ENCODE measurements around the gene SYT11.
"Not testable (repeated sequence)": the region's sequence is repeated elsewhere in the genome, so short reads cannot be mapped to it uniquely, and the experiment has no call there.

The SYT11 gene

DNA sequence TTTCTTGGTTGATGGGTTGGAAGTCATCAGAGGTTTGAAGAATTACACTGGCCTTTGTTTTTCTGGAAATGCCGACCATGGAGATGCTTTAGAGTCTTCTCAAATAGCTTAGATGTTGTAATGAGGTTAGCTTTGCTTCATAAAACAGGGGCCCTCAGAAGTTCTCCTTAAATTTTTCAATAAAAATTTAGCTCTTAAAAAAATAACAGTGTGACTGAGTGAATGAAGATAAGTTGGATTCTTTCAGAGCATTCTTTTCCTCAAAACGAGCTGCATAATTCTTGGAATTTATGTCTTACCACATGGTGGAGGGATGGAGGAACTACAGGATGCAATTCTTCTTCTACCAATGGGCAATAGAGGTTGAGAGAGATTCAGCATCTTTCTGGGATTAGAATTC, 23.4 kb downstream of the SYT11 start:
- H3K4me3 Mint-ChIP-seq: no peak overlapping the region
- no peaks in the 10 kb centered on the region for H3K4me1 Mint-ChIP-seq
- H3K27ac Mint-ChIP-seq: no peak overlapping the region
- ATAC-seq (no peak), DNase-seq (no peak)
- H3K27me3 Mint-ChIP-seq: no peaks in the 10 kb centered on the region
- no peaks in the 10 kb centered on the region for H3K9me3 Mint-ChIP-seq

DNA sequence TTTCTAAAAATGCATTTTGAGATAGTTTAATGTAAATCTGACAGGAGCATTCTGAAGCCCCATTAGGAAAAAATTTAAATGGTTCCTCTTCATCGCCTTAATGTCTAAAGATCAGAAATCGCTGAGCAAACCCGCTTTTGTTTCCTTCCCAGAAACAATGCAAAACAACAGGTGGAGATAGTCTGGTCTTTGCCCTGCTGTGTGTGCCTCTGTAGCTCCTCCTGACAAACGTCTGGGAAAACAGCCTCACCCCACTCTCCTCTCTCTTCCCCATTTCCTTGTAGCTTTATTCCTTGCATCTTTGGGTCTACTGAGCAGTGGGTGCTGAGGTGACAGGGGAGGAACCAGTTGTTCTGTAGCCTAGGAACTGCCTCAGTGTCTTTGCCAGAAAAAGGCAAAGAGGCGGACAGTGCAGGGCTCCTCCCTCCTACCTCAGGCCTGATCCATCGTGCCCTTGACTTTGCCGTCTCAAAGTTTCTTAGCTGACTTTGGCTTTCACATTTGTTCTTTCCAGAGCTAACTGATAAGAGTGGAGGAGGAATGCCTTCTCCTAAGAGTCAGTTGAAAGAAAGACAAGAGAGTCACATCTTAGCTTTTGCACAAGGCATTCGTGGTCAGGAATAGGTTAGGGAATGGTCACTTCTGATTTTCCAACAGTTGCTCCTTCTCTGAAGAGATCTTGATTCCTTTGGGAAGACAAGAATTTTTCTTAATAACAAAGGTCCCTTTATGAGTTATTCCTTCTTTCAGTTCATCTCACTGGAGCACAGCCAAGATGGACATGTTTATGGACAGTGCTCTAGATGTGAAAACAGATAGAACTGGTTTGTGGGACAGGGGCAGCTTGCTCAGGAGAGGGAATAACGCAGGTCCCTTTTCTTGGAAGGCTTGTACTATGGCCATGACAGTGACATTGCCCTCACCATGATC, 24.9 kb downstream of the SYT11 start:
- no peak for ATAC-seq
- Mint-ChIP-seq H3K27me3 (no peaks in the 10 kb centered on the region), H3K4me1 (no peaks in the 10 kb centered on the region), H3K27ac (peak overlapping the region in 1 of 2 donors; percentile 31), H3K9me3 (no peaks in the 10 kb centered on the region), H3K4me3 (no peak overlapping the region)
- no peak for DNase-seq

DNA sequence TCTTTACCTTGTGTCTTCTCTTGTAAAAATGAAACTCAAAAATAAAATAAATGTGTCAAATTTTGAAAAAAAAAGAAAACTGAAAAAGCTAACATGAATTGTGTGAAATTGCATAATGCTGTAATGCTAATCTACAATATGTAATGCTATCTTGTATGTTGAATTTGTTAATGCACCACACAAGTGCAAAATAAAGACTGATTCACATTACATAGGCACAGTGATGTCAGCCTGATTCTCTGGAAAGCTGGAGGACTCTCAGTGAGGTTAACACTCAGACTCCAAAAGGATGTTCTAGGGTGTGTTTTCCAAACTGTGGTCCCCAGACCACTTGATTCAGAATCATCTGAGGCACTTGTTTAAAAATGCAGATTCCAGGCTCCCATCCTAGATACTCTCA, 25.6 kb downstream of the SYT11 start:
- Mint-ChIP-seq H3K27ac (no peak overlapping the region), H3K27me3 (no peaks in the 10 kb centered on the region), H3K4me1 (no peaks in the 10 kb centered on the region), H3K9me3 (no peaks in the 10 kb centered on the region), H3K4me3 (no peak overlapping the region)
- DNase-seq (no peak), ATAC-seq (no peak)

DNA sequence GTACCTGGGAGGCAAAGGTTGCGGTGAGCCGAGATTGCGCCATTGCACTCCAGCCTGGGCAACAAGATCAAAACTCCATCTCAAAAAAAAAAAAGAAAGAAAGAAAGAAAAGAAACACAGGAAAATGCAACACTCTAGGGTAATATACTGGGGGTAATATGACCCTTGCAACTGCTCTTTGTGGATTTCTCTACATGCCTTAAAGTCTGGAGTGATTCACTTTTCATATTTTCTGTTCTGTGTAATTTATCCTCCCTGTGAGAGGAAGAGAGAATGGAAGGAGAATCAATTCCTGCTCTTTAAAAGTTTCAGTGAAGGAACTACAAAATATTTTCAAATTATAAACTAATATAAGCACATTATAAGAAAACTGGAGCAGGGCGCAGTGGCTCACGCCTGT, 29.1 kb downstream of the SYT11 start:
- H3K4me3 Mint-ChIP-seq: no peak overlapping the region
- no peak for DNase-seq
- no peak overlapping the region for H3K27ac Mint-ChIP-seq
- no peak for ATAC-seq
- H3K4me1 Mint-ChIP-seq: peaks cover 6% of the 10 kb centered on the region
- no peaks in the 10 kb centered on the region for H3K9me3 Mint-ChIP-seq
- no peaks in the 10 kb centered on the region for H3K27me3 Mint-ChIP-seq

DNA sequence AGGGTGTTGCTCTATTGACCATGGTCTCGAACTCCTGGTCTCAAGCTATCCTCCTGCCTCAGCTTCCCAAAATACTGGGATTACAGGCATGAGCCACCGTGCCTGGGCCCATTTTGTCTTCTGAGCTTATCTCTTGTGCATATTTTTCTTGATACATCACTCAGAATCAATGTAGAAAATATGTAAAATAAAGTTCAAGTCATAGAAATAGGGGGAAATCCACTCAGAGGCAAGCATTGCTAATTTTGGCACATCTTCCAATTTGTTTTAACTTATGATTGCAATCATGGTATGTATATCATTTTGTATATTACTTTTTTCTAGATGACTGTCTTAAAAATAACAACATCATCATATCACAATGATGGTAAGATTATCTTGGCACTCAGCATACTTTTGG, 30.2 kb downstream of the SYT11 start:
- ATAC-seq (no peak), DNase-seq (no peak)
- H3K4me1 Mint-ChIP-seq: peaks cover 13% of the 10 kb centered on the region
- H3K9me3 Mint-ChIP-seq: no peaks in the 10 kb centered on the region
- no peaks in the 10 kb centered on the region for H3K27me3 Mint-ChIP-seq
- no peak overlapping the region for H3K4me3 Mint-ChIP-seq
- no peak overlapping the region for H3K27ac Mint-ChIP-seq

DNA sequence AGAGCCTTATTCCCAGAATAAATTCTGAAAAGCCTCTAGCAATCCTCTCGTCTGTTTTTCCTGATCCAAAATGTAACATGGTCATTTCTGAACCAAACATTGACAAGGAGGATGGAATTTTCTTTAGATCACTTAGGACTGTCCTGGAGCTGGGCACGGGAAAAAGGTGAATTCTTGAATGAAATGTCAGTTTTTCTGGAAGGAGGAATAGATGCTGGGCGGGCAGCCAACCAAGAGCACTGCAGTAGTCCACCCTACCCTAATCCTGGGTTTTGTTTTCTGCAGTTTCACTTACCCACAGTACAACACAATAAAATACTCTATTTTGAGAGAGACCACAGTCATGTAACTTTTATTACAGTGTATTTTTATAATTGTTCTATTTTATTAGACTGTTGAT, 30.9 kb downstream of the SYT11 start:
- DNase-seq: no peak
- Mint-ChIP-seq H3K4me1 (peaks cover 13% of the 10 kb centered on the region), H3K27ac (no peak overlapping the region), H3K4me3 (no peak overlapping the region), H3K27me3 (no peaks in the 10 kb centered on the region), H3K9me3 (no peaks in the 10 kb centered on the region)
- ATAC-seq: no peak

DNA sequence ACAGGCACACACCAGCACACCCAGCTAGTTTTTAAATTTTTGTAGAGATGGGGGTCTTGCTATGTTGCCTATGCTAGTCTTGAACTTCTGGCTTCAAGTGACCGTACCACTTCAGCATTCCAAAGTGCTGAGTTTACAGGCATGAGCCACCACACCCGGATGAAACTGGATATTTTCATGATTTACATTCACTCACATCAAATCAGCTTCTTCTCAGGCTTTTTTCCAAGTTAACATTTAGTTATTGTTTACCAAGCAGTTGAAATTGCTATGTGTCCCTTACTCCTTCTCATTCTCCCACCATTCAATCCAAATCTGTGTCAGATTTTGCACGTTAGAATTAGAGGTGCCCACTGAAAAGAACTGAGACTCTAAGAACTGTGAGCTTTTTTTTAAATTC, 33.4 kb downstream of the SYT11 start:
- no peak overlapping the region for H3K4me3 Mint-ChIP-seq
- ATAC-seq (no peak), DNase-seq (no peak)
- H3K9me3 Mint-ChIP-seq: no peaks in the 10 kb centered on the region
- no peak overlapping the region for H3K27ac Mint-ChIP-seq
- H3K27me3 Mint-ChIP-seq: no peaks in the 10 kb centered on the region
- H3K4me1 Mint-ChIP-seq: peaks cover 15% of the 10 kb centered on the region

DNA sequence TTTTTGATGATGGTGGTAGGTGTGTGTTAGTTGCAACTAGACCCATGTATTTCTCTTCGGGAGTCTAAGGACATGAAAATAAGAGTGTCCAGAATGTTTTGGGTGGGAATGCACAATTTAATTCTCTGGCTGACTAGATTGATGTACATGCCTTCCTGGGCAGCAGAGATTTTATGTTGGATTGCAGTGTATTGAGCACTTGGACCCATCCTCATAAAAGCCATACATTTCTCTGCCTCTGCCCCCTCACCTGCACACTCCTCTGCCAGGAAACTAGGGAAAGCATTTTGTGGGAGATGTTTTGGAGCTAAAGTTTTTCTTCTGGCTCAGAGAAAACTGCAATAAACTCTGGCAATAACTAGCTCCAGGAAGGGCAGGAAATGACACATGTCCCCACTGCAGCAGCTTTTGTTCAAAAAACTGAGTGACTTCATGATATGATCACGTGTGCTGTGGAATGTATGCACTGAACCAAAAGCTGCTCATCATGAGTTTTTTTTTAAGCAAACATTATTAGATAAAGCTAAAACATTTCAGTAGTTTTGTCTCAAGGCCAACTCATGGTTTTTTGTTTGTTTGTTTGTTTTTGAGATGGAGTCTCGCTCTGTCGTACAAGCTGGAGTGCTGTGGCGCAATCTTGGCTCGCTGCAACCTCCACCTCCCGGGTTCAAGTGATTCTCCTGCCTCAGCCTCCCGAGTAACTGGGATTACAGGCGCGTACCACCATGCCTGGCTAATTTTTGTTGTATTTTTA, 34.2 kb downstream of the SYT11 start:
- no peaks in the 10 kb centered on the region for H3K27me3 Mint-ChIP-seq
- H3K9me3 Mint-ChIP-seq: no peaks in the 10 kb centered on the region
- ATAC-seq: peak; percentile 75
- peaks cover 17% of the 10 kb centered on the region for H3K4me1 Mint-ChIP-seq
- H3K27ac Mint-ChIP-seq: peak overlapping the region in 1 of 2 donors; percentile 57
- no peak overlapping the region for H3K4me3 Mint-ChIP-seq
- DNase-seq: no peak

DNA sequence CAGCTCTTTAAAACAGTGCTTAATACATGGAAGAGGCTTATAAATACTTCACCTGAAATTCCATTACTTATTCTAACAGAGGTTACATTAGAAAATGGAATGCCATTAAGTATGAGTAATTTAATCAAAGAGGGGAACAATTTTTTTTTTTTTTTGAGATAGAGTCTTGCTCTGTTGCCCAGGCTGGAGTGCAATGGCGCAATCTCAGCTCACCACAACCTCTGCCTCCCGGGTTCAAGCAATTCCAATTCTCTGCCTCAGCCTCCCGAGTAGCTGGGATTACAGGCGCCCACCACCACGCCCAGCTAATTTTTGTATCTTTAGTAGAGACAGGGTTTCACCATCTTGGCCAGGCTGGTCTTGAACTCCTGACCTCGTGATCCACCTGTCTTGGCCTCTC, 36.2 kb downstream of the SYT11 start:
- DNase-seq, H3K27me3 Mint-ChIP-seq, H3K4me3 Mint-ChIP-seq, H3K27ac Mint-ChIP-seq, ATAC-seq, H3K9me3 Mint-ChIP-seq: not testable (repeated sequence)
- H3K4me1 Mint-ChIP-seq: peaks cover 23% of the 10 kb centered on the region

DNA sequence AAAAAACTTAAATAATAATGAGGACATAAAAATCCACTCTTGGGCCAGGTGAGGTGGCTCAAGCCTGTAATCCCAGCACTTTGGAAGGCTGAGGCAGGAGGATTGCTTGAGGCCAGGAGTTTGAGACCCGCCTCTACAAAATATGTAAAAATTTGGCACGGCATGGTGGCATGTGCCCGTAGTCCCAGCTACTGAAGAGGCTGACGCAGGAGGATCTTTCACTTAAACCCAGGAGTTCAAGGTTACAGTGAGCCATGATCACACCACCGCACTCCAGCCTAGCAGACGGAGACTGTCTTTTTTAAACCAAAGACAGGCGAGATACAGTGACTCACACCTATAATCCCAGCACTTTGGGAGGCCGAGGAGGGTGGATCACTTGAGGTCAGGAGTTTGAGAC, 37.1 kb downstream of the SYT11 start:
- H3K9me3 Mint-ChIP-seq, H3K4me3 Mint-ChIP-seq, ATAC-seq, DNase-seq, H3K27ac Mint-ChIP-seq, H3K27me3 Mint-ChIP-seq: not testable (repeated sequence)
- H3K4me1 Mint-ChIP-seq: peaks cover 23% of the 10 kb centered on the region

DNA sequence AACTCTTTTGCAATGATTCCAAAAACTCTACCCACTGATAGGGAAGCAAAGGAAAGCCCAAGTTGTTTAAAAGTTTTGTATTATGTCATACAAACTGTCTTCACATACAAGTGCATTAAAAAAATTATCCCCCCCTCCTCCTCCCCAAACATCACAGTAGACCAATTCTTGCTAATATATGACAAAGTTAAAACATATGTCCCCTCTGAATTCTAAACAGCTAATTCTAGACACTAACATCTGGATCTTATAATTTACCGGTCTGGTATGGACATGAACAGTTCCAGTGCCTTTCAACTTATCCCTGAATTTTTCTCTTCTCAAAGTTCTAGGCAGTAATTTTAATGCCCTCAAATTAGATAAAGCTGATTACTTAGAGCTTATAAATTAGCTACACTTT, 38.4 kb downstream of the SYT11 start:
- Mint-ChIP-seq H3K27ac (no peak overlapping the region), H3K9me3 (no peaks in the 10 kb centered on the region), H3K4me1 (peaks cover 23% of the 10 kb centered on the region), H3K27me3 (no peaks in the 10 kb centered on the region), H3K4me3 (no peak overlapping the region)
- DNase-seq (no peak), ATAC-seq (no peak)

DNA sequence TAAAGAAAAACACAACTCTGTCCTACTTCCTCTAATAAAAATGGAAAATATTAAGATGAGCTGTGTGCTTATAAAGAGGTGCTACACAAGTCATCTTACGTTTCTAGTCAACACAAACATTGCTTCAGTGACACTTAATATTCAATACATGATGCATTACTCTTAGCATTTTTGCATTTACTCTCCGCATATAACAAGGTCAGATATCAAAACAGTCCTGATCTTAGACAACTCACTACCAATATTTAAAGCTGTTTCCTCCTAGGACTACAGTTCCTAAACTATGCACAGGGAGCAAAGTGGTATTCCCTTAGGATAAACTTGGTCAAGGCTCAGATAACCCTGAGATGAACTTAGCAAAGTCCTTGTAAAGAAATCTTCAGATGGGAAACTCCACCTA, 39.5 kb downstream of the SYT11 start:
- Mint-ChIP-seq H3K27ac (no peak overlapping the region), H3K9me3 (no peaks in the 10 kb centered on the region), H3K4me3 (no peak overlapping the region), H3K27me3 (no peaks in the 10 kb centered on the region), H3K4me1 (peaks cover 12% of the 10 kb centered on the region)
- ATAC-seq: no peak
- DNase-seq: no peak

DNA sequence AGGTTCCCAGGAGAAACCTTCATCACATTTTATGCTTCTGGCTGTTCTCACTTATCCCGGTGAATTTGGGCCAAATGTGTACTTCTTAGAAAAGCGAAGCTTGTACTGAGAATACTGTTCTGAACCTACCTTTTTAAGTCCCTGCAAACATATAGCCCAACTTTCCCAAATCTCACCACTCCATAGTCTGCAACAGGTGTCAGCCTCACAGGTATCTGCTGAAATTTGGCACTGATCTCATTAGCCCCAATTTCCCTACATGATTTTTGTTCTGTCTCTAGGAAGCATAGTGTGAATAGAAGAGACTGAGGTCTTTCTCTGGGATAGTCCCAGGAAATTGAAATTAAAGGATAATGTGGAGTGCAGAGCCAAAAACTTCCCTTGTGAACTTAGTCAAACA, 40.3 kb downstream of the SYT11 start:
- peak overlapping the region in 1 of 2 donors; percentile 22 for H3K27ac Mint-ChIP-seq
- no peaks in the 10 kb centered on the region for H3K9me3 Mint-ChIP-seq
- ATAC-seq: no peak
- DNase-seq: no peak
- H3K27me3 Mint-ChIP-seq: no peaks in the 10 kb centered on the region
- H3K4me3 Mint-ChIP-seq: no peak overlapping the region
- peaks cover 10% of the 10 kb centered on the region for H3K4me1 Mint-ChIP-seq

DNA sequence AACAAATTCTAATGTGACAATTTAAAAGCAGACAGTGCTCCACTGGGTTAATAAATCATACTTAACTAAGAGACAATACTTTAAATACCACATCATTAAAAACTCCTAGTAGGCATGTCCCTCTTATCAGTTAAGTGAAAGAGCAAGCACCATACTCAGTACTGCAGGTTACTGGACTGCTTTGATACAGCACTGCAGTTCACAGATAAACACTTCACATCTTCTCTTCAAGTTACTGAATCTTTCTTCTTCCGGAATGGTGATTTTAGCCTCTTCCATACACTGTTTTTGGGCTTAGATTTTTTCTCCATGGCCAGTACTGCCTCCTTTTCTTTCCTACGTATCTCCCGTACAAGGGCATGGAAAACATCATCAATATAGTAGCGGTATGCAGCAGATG, 40.8 kb downstream of the SYT11 start:
- Mint-ChIP-seq H3K4me3 (no peak overlapping the region), H3K27me3 (no peaks in the 10 kb centered on the region), H3K9me3 (no peaks in the 10 kb centered on the region), H3K4me1 (peaks cover 10% of the 10 kb centered on the region), H3K27ac (no peak overlapping the region)
- DNase-seq (no peak), ATAC-seq (no peak)

DNA sequence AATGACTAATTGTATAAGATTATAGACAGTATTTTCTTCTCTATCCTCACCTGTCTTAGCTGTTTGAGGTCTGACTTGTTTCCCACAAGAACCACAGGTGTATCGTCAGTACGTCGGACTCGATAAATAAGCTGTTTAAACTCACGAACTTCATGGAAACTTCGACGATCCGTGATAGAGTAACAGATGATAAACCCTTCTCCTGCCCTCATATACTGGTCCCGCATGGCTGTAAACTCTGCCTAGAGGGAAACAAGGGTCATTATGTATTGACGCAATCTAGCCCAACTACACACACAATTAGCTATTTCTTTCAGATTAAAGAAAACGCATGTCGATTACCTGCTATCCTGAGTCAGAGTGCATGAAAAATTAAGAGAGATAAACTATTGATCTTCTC, 44.9 kb downstream of the SYT11 start:
- Mint-ChIP-seq H3K9me3 (no peaks in the 10 kb centered on the region), H3K27me3 (no peaks in the 10 kb centered on the region), H3K27ac (no peak overlapping the region), H3K4me3 (no peak overlapping the region), H3K4me1 (no peaks in the 10 kb centered on the region)
- no peak for ATAC-seq
- no peak for DNase-seq

DNA sequence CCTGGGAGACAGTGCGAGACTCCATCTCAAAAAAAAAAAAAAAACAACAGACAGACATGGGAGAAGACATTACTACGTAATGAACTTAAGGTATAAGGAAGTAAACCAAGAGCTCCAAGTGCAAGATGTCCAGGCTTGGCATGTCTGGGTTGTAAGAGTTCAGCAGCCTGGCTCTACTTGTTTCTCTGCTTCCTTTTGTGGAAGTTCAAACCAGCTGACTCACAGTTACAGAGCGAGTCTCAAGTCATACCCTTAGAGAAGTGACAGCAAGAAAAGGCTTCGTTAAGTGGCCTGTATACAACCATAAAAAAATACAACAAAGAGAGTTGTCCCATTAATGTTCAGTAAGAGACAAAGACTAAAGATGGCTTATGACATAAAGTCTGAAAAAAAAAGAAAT, 50.5 kb downstream of the SYT11 start:
- Mint-ChIP-seq H3K9me3 (no peaks in the 10 kb centered on the region), H3K27me3 (no peaks in the 10 kb centered on the region), H3K4me3 (peak overlapping the region; percentile 97), H3K27ac (peak overlapping the region; percentile 44 to 63), H3K4me1 (peaks cover 27% of the 10 kb centered on the region)
- DNase-seq: no peak
- ATAC-seq: no peak
